HL-60 (cell line): ENCODE measurements around the gene CYREN.

Source experiments
- DNase-seq, 2 experiments: peaks; one replicate each; pipeline ENCODE4 v3.0.0-alpha.2; 2010 to 2020; ENCODE audit warnings: low read depth in 1 of 2, low spot score in 1 of 2
- H3K27ac ChIP-seq: fragments of 250-450 bp; sonication (Bioruptor Pico); replicated peaks from 2 replicates; pipeline ENCODE4 v1.5.1; 2020; ENCODE audit warnings: mild to moderate bottlenecking, moderate library complexity
- H3K27me3 ChIP-seq: fragments of 250-450 bp; sonication (Bioruptor Pico); 2 replicates; pipeline ENCODE4 v1.5.1; 2021; ENCODE audit warnings: mild to moderate bottlenecking, moderate library complexity; ENCODE audit not compliant: insufficient read depth, poor library complexity, severe bottlenecking
- H3K4me3 ChIP-seq: replicated peaks from 2 replicates; pipeline ENCODE4 v1.5.1; 2011; ENCODE audit warnings: mild to moderate bottlenecking, control low read depth, low read length; ENCODE audit not compliant: insufficient read depth
- GABPA ChIP-seq: IDR thresholded peaks from 2 replicates; pipeline ENCODE4 v1.6.1; 2012; ENCODE audit warnings: low read depth
- POLR2AphosphoS5 ChIP-seq: IDR thresholded peaks from 2 replicates; pipeline ENCODE4 v1.6.1; 2012; ENCODE audit warnings: low read depth
- SPI1 ChIP-seq: IDR thresholded peaks from 2 replicates; pipeline ENCODE4 v1.6.1; 2012; ENCODE audit warnings: low read depth, mild to moderate bottlenecking, borderline replicate concordance
- TF ChIP-seq, protein P1 (sequence below): IDR thresholded peaks from 2 replicates; pipeline ENCODE4 v1.6.1; 2012; ENCODE audit warnings: low read depth; ENCODE audit not compliant: insufficient replicate concordance
- TF ChIP-seq, protein P2 (sequence below): IDR thresholded peaks from one replicate; pipeline ENCODE4 v1.5.1; 2011; ENCODE audit warnings: low read length, control low read depth, inconsistent platforms; ENCODE audit not compliant: insufficient read depth

The CYREN gene

DNA sequence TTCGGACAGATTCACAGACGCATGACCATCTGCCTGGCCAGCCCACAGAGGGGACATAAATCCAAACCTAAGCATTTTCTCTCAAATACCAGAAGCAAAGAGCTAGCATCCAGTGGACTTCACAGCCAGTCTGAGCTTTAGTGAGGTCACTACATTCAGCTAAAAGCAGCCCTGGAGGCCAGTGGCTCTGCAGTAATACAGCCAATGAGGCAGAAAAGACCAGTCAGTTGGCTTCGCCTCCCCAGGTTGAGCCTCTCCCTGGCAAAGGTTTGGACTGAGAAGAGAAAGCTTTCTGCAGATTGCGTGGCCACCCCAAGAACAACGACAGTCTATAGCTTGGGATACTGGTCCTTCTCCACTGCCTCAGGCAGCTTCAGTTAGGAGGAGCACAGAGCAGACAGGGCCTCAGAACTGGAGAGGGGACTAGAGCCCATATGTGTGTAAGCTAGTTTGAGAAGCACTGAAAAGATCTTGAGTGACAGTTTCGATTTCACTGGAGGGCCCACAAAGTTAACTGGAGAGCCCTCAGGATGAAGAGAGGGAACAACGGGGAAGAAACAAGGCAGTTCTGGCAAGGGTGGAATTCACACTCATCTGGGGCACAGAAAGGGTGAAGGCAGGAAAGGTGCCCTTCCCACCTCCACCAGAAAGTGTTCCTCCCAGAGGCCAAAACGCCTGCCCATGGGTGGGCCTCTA, 37.0 kb upstream of the CYREN start:
- no peak for DNase-seq
- TF ChIP-seq, protein P1, sequence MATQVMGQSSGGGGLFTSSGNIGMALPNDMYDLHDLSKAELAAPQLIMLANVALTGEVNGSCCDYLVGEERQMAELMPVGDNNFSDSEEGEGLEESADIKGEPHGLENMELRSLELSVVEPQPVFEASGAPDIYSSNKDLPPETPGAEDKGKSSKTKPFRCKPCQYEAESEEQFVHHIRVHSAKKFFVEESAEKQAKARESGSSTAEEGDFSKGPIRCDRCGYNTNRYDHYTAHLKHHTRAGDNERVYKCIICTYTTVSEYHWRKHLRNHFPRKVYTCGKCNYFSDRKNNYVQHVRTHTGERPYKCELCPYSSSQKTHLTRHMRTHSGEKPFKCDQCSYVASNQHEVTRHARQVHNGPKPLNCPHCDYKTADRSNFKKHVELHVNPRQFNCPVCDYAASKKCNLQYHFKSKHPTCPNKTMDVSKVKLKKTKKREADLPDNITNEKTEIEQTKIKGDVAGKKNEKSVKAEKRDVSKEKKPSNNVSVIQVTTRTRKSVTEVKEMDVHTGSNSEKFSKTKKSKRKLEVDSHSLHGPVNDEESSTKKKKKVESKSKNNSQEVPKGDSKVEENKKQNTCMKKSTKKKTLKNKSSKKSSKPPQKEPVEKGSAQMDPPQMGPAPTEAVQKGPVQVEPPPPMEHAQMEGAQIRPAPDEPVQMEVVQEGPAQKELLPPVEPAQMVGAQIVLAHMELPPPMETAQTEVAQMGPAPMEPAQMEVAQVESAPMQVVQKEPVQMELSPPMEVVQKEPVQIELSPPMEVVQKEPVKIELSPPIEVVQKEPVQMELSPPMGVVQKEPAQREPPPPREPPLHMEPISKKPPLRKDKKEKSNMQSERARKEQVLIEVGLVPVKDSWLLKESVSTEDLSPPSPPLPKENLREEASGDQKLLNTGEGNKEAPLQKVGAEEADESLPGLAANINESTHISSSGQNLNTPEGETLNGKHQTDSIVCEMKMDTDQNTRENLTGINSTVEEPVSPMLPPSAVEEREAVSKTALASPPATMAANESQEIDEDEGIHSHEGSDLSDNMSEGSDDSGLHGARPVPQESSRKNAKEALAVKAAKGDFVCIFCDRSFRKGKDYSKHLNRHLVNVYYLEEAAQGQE: no peak
- TF ChIP-seq GABPA (no peak), SPI1 (no peak), POLR2AphosphoS5 (no peak)
- TF ChIP-seq, protein P2, sequence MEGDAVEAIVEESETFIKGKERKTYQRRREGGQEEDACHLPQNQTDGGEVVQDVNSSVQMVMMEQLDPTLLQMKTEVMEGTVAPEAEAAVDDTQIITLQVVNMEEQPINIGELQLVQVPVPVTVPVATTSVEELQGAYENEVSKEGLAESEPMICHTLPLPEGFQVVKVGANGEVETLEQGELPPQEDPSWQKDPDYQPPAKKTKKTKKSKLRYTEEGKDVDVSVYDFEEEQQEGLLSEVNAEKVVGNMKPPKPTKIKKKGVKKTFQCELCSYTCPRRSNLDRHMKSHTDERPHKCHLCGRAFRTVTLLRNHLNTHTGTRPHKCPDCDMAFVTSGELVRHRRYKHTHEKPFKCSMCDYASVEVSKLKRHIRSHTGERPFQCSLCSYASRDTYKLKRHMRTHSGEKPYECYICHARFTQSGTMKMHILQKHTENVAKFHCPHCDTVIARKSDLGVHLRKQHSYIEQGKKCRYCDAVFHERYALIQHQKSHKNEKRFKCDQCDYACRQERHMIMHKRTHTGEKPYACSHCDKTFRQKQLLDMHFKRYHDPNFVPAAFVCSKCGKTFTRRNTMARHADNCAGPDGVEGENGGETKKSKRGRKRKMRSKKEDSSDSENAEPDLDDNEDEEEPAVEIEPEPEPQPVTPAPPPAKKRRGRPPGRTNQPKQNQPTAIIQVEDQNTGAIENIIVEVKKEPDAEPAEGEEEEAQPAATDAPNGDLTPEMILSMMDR: no peak
- H3K27ac ChIP-seq: no peak overlapping the region
- no peak overlapping the region for H3K4me3 ChIP-seq
- H3K27me3 ChIP-seq: no peaks in the 10 kb centered on the region

- TF ChIP-seq, protein P1: no peak
- TF ChIP-seq, protein P2: no peak
- TF ChIP-seq POLR2AphosphoS5 (no peak), SPI1 (peak; percentile 38; the same call in 1 of the 2 replicates), GABPA (no peak)
- DNase-seq: peak; percentile 1 to 14
- no peak overlapping the region for H3K4me3 ChIP-seq
- no peaks in the 10 kb centered on the region for H3K27me3 ChIP-seq
- H3K27ac ChIP-seq: no peak overlapping the region
Observed at GRCh38 chr7:135206941-135207391, 36.5 kb upstream of the CYREN start.

DNA sequence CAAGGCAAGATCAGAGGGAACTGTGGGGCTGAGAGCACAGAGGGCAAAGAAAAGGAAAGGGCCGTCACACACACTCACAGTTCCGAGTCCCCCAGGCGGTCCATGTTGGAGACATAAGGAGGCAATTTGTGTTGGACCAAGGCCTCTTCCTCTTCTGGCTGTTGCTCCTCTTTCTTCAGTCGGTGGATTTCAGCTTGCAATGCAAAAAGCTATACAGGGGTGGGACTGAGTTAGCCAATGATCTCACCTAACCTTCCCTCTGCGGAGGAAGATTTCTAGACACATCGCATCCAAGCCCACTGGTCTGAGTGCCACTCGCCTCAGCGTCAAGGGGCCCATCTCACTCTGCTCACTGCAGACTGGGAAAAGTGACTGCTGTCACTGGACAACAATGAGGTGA, 35.3 kb upstream of the CYREN start:
- no peak overlapping the region for H3K4me3 ChIP-seq
- TF ChIP-seq SPI1 (no peak), GABPA (no peak)
- TF ChIP-seq, protein P1: no peak
- TF ChIP-seq, protein P2: no peak
- DNase-seq: no peak
- no peak overlapping the region for H3K27ac ChIP-seq
- H3K27me3 ChIP-seq: no peaks in the 10 kb centered on the region
